T-cell (primary cell): ENCODE results near the gene ZNF365. TPM values are rescaled to one million over a fixed set of nuclear protein-coding genes. Genes with fewer than 3 reads are reported as not detected.

Source experiments
- ATAC-seq, 4 experiments: fragments of 200-7000 bp in 3 of 4; fragments of 150-1000 bp in 1 of 4; cut with Tn5 transposase; replicated peaks in 1 of 4; 1 replicate in 3 of 4; 2 replicates in 1 of 4; pipeline ENCODE4 v1.10.0; 2021; ENCODE audit warnings: moderate library complexity in 3 of 4, mild to moderate bottlenecking in 2 of 4, moderate number of reproducible peaks in 1 of 4
- CTCF ChIA-PET, 2 donors: fragments of 300-600 bp; sonication (Branson Sonifier 250); formaldehyde crosslinking; loops; one replicate each; lab custom pipeline; 2022; ENCODE audit warnings: antibody characterized with exemption in 2 of 2; lab: Charles Lee
- POLR2A ChIA-PET, 2 donors: fragments of 300-600 bp; sonication (Branson Sonifier 250); formaldehyde crosslinking; loops; one replicate each; lab custom pipeline; 2022; ENCODE audit warnings: antibody characterized with exemption in 2 of 2; lab: Charles Lee
- DNase-seq, 35 experiments: peaks; one replicate each; pipeline versions ENCODE4 v3.0.0 to v3.0.0-alpha.2; 2013 to 2023
- H3K27ac ChIP-seq: one replicate; pipeline ENCODE4 v1.5.1; 2013; ENCODE audit warnings: low read length
- H3K27me3 ChIP-seq, 2 experiments: replicated peaks in 1 of 2; 1 replicate in 1 of 2; 2 replicates in 1 of 2; pipeline versions ENCODE4 v1.6.1 to v1.7.0; 2013; ENCODE audit warnings: low read length in 1 of 2, mixed read lengths in 1 of 2; ENCODE audit not compliant: control insufficient read depth in 2 of 2, insufficient read depth in 2 of 2; ENCODE audit errors: extremely low read depth in 1 of 2
- H3K36me3 ChIP-seq, 2 donors: 1 replicate in 1 of 2; 2 replicates in 1 of 2; pipeline versions ENCODE4 v1.6.1 to v1.7.0; 2013; ENCODE audit warnings: low read length in 1 of 2; ENCODE audit not compliant: control insufficient read depth in 2 of 2, insufficient read depth in 1 of 2; ENCODE audit errors: extremely low read depth in 1 of 2
- H3K4me1 ChIP-seq, 2 experiments: 1 replicate in 1 of 2; 2 replicates in 1 of 2; pipeline versions ENCODE4 v1.6.1 to v1.7.0; 2013; ENCODE audit warnings: low read length in 2 of 2, mixed read lengths in 1 of 2; ENCODE audit not compliant: insufficient read depth in 2 of 2, control insufficient read depth in 1 of 2; ENCODE audit errors: extremely low read depth in 1 of 2
- H3K4me3 ChIP-seq, 2 donors: 1 replicate in 1 of 2; 2 replicates in 1 of 2; pipeline versions ENCODE4 v1.5.1 to v1.7.0; 2013; ENCODE audit warnings: mild to moderate bottlenecking in 2 of 2, low read length in 1 of 2, moderate library complexity in 1 of 2; ENCODE audit not compliant: control insufficient read depth in 1 of 2; ENCODE audit errors: extremely low read depth in 1 of 2
- H3K9me3 ChIP-seq: 2 replicates; pipeline ENCODE4 v1.7.0; 2013
- H3K27ac Mint-ChIP-seq, 2 donors: one replicate each; pipeline ENCODE4 v1.8.0; 2020 to 2021; ENCODE audit warnings: mild to moderate bottlenecking in 2 of 2, mixed read lengths in 2 of 2
- H3K27me3 Mint-ChIP-seq, 2 donors: one replicate each; pipeline ENCODE4 v1.8.0; 2021 to 2022; ENCODE audit warnings: mixed read lengths in 2 of 2
- H3K36me3 Mint-ChIP-seq: one replicate; pipeline ENCODE4 v1.8.0; 2021; ENCODE audit warnings: mixed read lengths
- H3K4me1 Mint-ChIP-seq, 3 donors: one replicate each; pipeline ENCODE4 v1.8.0; 2020 to 2022; ENCODE audit warnings: mixed read lengths in 3 of 3, mild to moderate bottlenecking in 1 of 3
- H3K4me3 Mint-ChIP-seq, 3 donors: one replicate each; pipeline ENCODE4 v1.8.0; 2020 to 2022; ENCODE audit warnings: mild to moderate bottlenecking in 3 of 3, mixed read lengths in 3 of 3, moderate library complexity in 3 of 3
- H3K9me3 Mint-ChIP-seq, 3 donors: one replicate each; pipeline ENCODE4 v1.8.0; 2020 to 2022; ENCODE audit warnings: mixed read lengths in 3 of 3
- WGBS: methylation state at CpG from one replicate; pipeline ENCODE4 v1.1.5; 2013; ENCODE audit warnings: missing lambda C conversion rate; ENCODE audit not compliant: insufficient coverage; 5-methylcytosine and 5-hydroxymethylcytosine counted together
- total RNA-seq, 35 experiments: library from RNA in 6 of 35; stranded (reverse) in 6 of 35; fragments of 120-200 nt in 1 of 35; gene quantifications; one replicate each; pipeline versions ENCODE4 v1.2.1 to v1.2.4 and lab custom pipeline; 2013 to 2026

The ZNF365 gene
- total RNA-seq, 5 donors from 2014 or later (not counting 1 experiment from before 2014, with no cell fraction given) = 2.0 to 7.9 (median 2.3) TPM

GRCh38 chr10:62333135-62333889, 40.9 kb upstream of the ZNF365 start:
- Mint-ChIP-seq H3K27ac (no peak overlapping the region), H3K4me1 (peaks cover 0 to 7% (median 0%) of the 10 kb centered on the region in 3 donors), H3K36me3 (peaks cover 4% of the 10 kb centered on the region), H3K9me3 (peaks cover 0 to 15% (median 9%) of the 10 kb centered on the region in 3 donors), H3K27me3 (peaks cover 8 to 10% of the 10 kb centered on the region in 2 donors), H3K4me3 (no peak overlapping the region)
- Histone ChIP-seq H3K27ac (no peak overlapping the region), H3K27me3 (no peaks in the 10 kb centered on the region), H3K4me1 (no peaks in the 10 kb centered on the region), H3K4me3 (no peak overlapping the region), H3K9me3 (no peaks in the 10 kb centered on the region), H3K36me3 (no peaks in the 10 kb centered on the region)
- ChIA-PET CTCF (interaction anchor here in 1 of 2 donors (0.5 kb wide), 1 partner anchor 1685 kb away, joined by 4 read pairs; no protein-coding TSS in a partner anchor), POLR2A (interaction anchor here in 1 of 2 donors (0.7 kb wide), 1 partner anchor 46 kb away, joined by 3 read pairs; no protein-coding TSS in a partner anchor)
- DNase-seq (no peak), ATAC-seq (no peak)
- WGBS = no CpG with 5 or more reads among the region's 3 CpGs

GRCh38 chr10:62333988-62334682, 40.0 kb upstream of the ZNF365 start:
- ATAC-seq (no peak), DNase-seq (no peak)
- Histone ChIP-seq H3K27ac (no peak overlapping the region), H3K4me1 (no peaks in the 10 kb centered on the region), H3K4me3 (no peak overlapping the region), H3K9me3 (no peaks in the 10 kb centered on the region), H3K36me3 (no peaks in the 10 kb centered on the region), H3K27me3 (no peaks in the 10 kb centered on the region)
- Mint-ChIP-seq H3K36me3 (peaks cover 4% of the 10 kb centered on the region), H3K27me3 (peaks cover 8 to 13% of the 10 kb centered on the region in 2 donors), H3K9me3 (peaks cover 0 to 15% (median 9%) of the 10 kb centered on the region in 3 donors), H3K4me3 (no peak overlapping the region), H3K4me1 (peaks cover 0 to 7% (median 0%) of the 10 kb centered on the region in 3 donors), H3K27ac (no peak overlapping the region)
- ChIA-PET POLR2A (no interaction called here), CTCF (interaction anchor here in 1 of 2 donors (0.5 kb wide), 1 partner anchor 1686 kb away, joined by 4 read pairs; no protein-coding TSS in a partner anchor)

- Histone ChIP-seq H3K27me3 (no peaks in the 10 kb centered on the region), H3K9me3 (no peaks in the 10 kb centered on the region), H3K36me3 (no peaks in the 10 kb centered on the region), H3K4me1 (no peaks in the 10 kb centered on the region), H3K4me3 (no peak overlapping the region), H3K27ac (no peak overlapping the region)
- CTCF ChIA-PET = no interaction called here
- H3K4me3 Mint-ChIP-seq = no peak overlapping the region
- no peak for DNase-seq
- H3K27me3 Mint-ChIP-seq = peaks cover 8 to 16% of the 10 kb centered on the region in 2 donors
- no peak for ATAC-seq
- POLR2A ChIA-PET = interaction anchor here in 1 of 2 donors (0.5 kb wide), 1 partner anchor 723 kb away, joined by 4 read pairs; no protein-coding TSS in a partner anchor
- peaks cover 0 to 7% (median 0%) of the 10 kb centered on the region in 3 donors for H3K4me1 Mint-ChIP-seq
- peaks cover 4% of the 10 kb centered on the region for H3K36me3 Mint-ChIP-seq
- WGBS = no CpG with 5 or more reads among the region's 2 CpGs
- H3K9me3 Mint-ChIP-seq = peaks cover 2 to 19% (median 11%) of the 10 kb centered on the region in 3 donors
- no peak overlapping the region for H3K27ac Mint-ChIP-seq
Measured at GRCh38 chr10:62335326-62335725, 38.8 kb upstream of the ZNF365 start.

GRCh38 chr10:62336404-62336803, 37.8 kb upstream of the ZNF365 start:
- Mint-ChIP-seq H3K9me3 (peaks cover 5 to 26% (median 15%) of the 10 kb centered on the region in 3 donors), H3K4me1 (peaks cover 0 to 7% (median 0%) of the 10 kb centered on the region in 3 donors), H3K36me3 (peaks cover 4% of the 10 kb centered on the region), H3K4me3 (no peak overlapping the region), H3K27me3 (peaks cover 8 to 18% of the 10 kb centered on the region in 2 donors), H3K27ac (no peak overlapping the region)
- no peaks in the 10 kb centered on the region for H3K4me1 ChIP-seq
- no peaks in the 10 kb centered on the region for H3K9me3 ChIP-seq
- DNase-seq = no peak
- no peak for ATAC-seq
- no peaks in the 10 kb centered on the region for H3K27me3 ChIP-seq
- ChIA-PET CTCF (no interaction called here), POLR2A (no interaction called here)
- WGBS = 89% methylated on average over 1 of the region's 1 CpG
- H3K36me3 ChIP-seq = no peaks in the 10 kb centered on the region
- no peak overlapping the region for H3K4me3 ChIP-seq
- no peak overlapping the region for H3K27ac ChIP-seq

- no peaks in the 10 kb centered on the region for H3K27me3 ChIP-seq
- Mint-ChIP-seq H3K36me3 (peaks cover 16% of the 10 kb centered on the region), H3K4me1 (no peaks in the 10 kb centered on the region), H3K4me3 (no peak overlapping the region), H3K27me3 (peaks cover 4 to 19% of the 10 kb centered on the region in 2 donors), H3K27ac (no peak overlapping the region), H3K9me3 (peaks cover 14 to 44% (median 29%) of the 10 kb centered on the region in 3 donors)
- ATAC-seq (no peak), DNase-seq (no peak)
- ChIA-PET CTCF (no interaction called here), POLR2A (no interaction called here)
- H3K27ac ChIP-seq = no peak overlapping the region
- no peak overlapping the region for H3K4me3 ChIP-seq
- no peaks in the 10 kb centered on the region for H3K4me1 ChIP-seq
- no peaks in the 10 kb centered on the region for H3K36me3 ChIP-seq
- H3K9me3 ChIP-seq = no peaks in the 10 kb centered on the region
Measured at GRCh38 chr10:62341419-62341818, 32.8 kb upstream of the ZNF365 start.

GRCh38 chr10:62343000-62343399, 31.2 kb upstream of the ZNF365 start:
- H3K9me3 ChIP-seq = no peaks in the 10 kb centered on the region
- no CpG with 5 or more reads among the region's 1 CpG for WGBS
- no peak for ATAC-seq
- no peak for DNase-seq
- ChIA-PET POLR2A (no interaction called here), CTCF (no interaction called here)
- no peak overlapping the region for H3K4me3 ChIP-seq
- no peak overlapping the region for H3K4me3 Mint-ChIP-seq
- H3K4me1 ChIP-seq = no peaks in the 10 kb centered on the region
- H3K27ac Mint-ChIP-seq = no peak overlapping the region
- H3K36me3 Mint-ChIP-seq = peaks cover 18% of the 10 kb centered on the region
- peaks cover 4 to 19% of the 10 kb centered on the region in 2 donors for H3K27me3 Mint-ChIP-seq
- H3K4me1 Mint-ChIP-seq = no peaks in the 10 kb centered on the region
- no peak overlapping the region for H3K27ac ChIP-seq
- H3K27me3 ChIP-seq = no peaks in the 10 kb centered on the region
- peaks cover 16 to 54% (median 38%) of the 10 kb centered on the region in 3 donors for H3K9me3 Mint-ChIP-seq
- no peaks in the 10 kb centered on the region for H3K36me3 ChIP-seq
